Muscle of back (tissue), 11 donors: ENCODE measurements around the gene PLPP1. TPM values are rescaled to one million over a fixed set of nuclear protein-coding genes. Genes with fewer than 3 reads are reported as not detected.
A peak's percentile ranks its signal among the peaks of the same experiment; 100 is the strongest.
"Not testable (repeated sequence)": the region's sequence is repeated elsewhere in the genome, so short reads cannot be mapped to it uniquely, and the experiment has no call there.

Experiments used
- DNase-seq, 3 donors: peaks; one replicate each; pipeline versions ENCODE4 v3.0.0 to v3.0.0-alpha.2; 2013
- polyA plus RNA-seq, 10 donors: library from polyadenylated mRNA; unstranded; fragments of 120-200 nt; gene quantifications; one replicate each; pipeline ENCODE4 v1.2.1, GENCODE V29; 2013; ENCODE audit not compliant: insufficient read length in 10 of 10

PLPP1 gene
- polyA plus RNA-seq, 10 donors, result 51.4 to 73.1 (median 59.0) TPM

DNA sequence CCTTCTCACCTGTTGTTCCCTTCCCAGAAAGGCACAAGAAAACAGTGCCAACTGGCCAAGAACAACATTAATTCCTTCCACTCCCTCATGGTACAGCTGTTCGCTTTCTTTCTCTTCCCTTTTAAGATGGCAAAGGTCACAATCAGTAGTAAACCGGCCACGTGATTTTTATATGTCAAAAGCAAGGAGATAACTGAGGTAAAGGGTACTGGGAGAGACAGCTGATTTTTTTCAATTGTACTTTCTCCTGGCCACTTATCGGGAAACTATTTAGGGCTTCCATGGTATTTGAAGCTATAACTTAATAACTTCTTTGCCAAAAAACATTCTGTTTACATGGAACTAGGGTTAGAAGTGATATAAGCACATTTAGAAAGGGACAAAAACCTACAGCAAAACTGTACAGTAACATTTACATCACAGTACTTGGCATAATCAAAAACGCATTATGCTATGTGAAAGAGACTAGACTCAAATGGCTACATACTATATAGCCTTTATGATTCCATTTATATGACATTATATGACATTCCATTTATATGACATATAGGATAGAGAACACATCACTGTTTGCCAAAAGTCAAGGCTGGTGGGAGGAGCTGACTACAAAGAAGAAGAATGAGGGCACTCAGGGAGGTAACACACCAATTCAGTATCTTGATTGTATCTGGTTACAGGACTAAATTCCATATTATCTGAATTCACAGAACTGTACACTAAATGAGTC lies 24.8 kb downstream of the PLPP1 start:
- peak in 2 of 3 donors; percentile 20 to 37 for DNase-seq

DNA sequence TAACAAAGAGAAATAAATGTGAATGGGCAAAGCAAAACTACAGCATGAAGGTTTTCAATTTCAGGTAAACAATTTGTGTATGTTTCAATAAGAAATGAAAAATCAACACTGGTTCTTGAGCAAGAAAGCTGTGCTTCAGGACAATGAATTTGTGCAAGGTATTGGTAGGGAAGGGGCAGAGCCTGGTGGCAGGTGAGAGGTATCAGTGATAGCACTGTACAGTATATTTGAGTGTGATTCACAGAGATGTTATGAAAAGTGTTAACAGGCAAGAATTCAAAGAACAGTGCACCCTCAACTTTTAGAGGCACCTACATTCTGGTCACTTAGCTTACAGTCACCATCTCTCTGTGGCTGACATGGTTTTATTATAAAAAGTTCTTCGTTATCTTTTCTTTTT lies 25.7 kb downstream of the PLPP1 start:
- no peak for DNase-seq

DNA sequence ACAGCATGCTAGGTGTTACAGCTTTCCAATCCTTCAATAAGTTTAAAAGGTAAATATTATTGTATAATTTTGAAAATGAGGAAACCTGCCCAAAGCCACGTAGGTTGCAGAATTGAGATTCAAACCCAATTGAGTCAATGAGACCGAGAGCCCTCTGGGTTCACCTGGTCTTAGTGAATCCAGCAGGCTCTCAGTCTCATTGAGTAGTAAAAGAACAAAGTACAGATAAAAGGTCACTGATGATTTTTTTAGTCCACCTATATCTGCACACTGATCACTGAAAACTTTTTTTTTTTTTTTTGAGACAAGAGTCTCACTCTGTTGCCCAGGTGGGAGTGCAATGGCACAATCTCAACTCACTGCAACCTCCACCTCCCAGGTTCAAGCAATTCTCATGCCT lies 27.2 kb downstream of the PLPP1 start:
- no peak for DNase-seq

DNA sequence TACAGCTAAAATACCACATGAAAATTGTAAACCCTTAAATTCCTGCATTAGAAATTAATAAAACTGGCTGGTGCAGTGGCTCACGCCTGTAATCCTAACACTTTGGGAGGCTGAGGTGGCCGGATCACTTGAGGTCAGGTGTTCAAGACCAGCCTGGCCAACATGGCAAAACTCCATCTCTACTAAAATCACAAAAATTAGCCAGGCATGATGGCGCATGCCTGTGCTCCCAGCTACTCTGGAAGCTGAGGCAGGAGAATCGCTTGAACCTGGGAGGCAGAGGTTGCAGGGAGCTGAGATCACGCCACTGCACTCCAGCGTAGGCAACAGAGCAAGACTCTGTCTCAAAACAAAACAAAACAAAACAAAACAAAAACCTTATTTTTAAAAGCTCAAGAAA lies 29.1 kb downstream of the PLPP1 start:
- DNase-seq, result not testable (repeated sequence)

DNA sequence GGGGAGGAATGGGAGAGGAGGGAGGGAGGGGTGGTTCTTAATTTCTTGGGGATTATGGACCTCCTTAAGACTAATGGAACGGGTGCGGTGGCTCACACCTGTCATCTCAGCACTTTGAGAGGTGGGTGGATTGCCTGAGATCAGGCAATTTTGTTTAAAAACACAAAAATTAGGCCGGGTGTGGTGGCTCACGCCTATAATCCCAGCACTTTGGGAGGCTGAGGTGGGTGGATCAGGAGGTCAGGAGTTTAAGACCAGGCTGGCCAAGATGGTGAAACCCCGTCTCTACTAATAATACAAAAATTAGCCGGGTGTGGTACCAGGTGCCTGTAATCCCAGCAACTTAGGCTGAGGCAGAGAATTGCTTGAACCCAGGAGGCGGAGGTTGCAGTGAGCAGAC lies 30.8 kb downstream of the PLPP1 start:
- not testable (repeated sequence) for DNase-seq

DNA sequence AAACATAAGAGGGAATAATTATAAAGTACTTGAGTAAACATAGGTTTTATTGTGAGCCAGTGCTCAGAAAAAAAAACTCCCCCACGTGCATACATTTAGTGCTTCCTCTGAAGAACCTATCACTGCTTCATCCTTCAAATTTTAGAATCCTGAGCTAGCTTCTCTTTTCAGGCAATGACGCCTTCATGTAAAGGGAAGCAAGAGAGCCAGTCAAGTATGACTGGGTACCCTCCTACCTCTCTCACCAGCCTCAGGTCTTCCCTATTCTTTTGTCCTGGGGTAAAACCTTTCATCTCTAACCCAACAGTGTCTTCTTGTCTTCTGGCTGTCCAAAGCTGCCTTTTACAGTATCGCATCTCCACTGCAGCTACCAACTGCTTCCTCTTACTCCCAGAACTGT lies 32.0 kb downstream of the PLPP1 start:
- no peak for DNase-seq

DNA sequence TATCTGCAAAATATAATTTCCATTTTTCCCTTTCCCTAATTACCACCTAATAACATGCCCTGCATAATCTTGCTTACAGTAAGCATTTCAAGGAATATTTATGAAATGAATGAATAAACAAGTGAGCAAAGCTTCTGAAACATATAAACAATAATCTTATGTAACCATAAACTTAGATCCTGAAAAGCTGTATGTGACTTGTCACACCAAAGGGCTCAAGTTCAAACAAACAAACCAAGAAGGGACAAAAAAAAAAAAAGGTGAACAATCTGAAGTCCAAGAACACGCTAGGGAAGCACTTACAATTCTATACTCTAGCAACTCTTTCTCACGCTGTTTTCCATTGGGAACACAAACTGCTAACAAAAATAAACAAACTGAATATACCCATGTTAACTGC lies 36.3 kb downstream of the PLPP1 start:
- no peak for DNase-seq

DNA sequence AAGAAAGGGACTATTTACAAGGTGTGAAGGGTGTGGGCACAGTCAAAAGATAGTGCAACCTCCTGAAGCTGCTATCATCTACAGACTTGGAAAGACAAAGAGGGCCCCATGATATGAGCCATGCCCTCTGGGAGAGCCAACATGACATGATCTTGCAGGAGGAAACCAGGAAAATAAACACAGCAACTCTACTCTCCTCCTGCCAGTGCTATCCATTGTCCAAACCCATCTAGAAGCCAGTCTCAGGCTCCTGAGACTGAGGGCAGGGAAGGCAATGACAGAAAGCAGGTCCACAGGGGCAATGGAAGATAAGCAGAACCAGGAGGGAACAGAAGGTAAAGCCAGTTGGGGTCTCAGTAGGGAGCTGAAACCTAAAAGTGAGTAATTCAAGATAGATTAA lies 37.1 kb downstream of the PLPP1 start:
- no peak for DNase-seq

DNA sequence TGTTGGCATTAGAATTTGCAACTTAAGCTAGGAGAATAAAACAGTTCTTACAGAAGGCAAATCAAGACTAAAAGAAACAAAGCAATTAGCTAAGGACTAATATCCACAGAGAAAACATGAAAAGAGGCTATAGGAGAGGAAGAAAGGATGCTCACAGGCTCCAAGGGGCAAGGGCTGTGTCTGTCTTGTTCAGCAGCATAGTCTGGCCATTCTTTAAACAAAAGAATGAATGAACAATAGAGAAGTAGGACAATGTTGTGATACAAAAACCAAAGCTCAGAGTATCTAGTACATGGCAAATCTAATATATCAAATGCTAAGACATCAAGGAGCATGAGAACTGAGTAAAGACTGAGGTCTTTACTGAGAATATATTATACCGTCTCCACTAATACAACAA lies 39.5 kb downstream of the PLPP1 start:
- DNase-seq, result no peak

DNA sequence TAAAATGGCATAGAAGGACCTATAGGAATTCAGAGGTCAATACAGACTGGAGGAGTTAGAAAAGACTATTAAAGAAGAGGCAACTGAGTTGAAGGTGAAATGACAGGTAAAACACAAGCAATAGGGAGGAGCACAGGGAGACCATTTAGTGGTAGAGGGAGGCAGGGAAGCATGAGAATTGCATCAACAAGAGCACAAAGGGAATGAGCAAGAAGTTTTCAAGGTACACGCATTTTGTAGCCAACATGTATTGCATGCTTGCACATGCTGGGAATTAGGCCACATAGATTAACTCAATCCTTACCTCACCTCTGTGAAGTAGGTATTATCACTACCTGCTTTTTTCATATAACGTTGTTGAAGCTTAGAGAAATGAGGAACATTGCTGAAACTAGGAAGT lies 42.3 kb downstream of the PLPP1 start:
- DNase-seq, result no peak

DNA sequence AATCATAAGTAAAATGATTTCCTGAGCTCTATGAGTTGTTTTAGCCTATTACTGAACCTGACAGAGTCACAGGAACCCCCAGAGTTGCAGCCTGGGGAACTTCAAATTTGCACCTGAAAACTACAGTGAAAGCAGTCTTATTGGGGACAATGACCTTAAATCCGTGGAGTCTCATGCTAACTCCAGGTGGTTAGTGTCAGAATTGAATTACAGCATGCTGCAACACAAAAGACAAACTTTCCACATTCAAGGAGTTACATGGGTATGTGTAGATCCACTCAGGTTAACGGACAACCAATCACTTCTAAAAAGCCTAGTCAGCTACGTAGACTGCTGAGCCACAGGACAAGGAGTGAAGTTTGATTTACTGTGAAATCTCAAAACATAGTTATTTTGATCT lies 49.7 kb downstream of the PLPP1 start:
- DNase-seq, result no peak

DNA sequence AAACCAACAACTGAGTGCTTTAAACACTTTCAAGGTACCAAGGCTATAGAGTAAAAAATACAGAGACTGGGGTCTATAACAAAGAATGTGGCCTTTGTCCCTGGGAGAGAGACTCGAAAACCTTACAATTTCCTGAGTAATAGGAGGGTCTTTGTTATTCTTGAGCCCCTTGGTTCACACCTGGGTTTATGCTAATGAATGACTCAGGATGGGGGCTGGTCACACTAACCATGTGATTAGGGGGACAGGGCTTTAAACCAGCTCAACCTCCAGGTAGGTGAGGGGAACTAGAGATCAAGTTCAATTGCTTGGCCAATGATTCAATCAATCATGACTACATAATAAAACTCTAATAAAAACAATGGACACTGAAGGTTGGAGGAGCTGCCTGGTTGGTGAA lies 50.2 kb downstream of the PLPP1 start:
- no peak for DNase-seq

DNA sequence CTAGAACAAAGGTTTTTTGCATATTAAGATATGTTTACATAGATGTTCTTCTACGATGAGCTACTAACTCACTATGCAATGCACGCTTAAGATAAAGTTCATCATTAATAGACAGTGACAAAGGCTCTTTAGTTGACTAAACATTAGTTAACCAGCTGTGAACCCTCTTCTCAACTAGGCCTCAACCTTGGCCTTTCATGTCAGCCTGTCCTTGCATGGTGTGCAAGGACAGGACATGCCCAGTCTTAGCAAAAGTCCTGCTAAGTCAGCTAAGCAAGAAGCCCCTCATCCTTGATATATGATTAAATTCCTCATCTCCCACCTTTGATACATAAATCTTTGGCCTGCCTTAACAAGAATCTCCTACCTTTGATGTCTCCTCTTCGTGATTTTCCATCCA lies 50.9 kb downstream of the PLPP1 start:
- no peak for DNase-seq

DNA sequence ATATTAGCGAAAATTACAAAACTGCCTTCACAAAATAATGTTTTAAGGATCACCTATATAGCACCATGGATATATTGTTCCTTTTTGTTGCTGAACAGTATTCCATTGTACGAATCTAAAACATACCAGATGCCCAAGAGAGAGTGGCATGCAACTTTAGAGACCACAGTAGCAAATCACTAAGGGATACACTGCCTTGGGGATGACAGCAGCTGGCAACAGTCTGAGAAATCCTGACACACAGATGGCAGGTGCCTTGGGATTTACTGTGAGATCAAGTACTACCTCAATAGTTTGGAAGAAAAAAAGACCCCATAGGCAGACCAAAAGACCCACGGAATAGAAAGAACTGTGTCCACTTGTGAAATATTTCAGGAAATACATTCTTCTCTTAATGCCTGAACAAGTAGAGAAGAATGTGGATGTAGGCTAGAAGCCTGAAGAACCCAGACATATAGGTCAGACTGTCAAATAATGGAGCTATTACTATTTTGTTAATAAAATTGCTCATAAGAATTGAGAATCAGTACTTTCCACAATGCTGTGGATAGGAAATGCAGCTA lies 53.4 kb downstream of the PLPP1 start:
- peak; percentile 25 to 48 (median 26) for DNase-seq

DNA sequence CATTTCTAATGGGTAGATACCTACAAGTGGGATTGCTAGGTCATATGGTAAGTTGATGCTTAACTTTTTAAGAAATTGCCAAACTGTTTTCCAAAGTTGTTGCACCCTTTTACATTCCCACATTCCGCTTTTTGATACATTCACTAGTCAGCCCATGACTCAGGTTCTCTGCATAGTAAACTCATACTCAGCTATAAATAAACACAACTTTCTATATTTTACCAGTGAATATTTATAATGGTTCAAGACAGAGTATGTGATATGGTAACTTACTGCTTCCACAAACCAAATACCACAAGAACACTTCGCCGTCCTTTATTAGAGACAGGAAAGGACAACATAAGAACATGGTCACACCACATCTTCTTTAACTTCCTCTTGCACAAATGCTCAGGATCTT lies 54.0 kb downstream of the PLPP1 start:
- peak in 1 of 3 donors; percentile 16 for DNase-seq

DNA sequence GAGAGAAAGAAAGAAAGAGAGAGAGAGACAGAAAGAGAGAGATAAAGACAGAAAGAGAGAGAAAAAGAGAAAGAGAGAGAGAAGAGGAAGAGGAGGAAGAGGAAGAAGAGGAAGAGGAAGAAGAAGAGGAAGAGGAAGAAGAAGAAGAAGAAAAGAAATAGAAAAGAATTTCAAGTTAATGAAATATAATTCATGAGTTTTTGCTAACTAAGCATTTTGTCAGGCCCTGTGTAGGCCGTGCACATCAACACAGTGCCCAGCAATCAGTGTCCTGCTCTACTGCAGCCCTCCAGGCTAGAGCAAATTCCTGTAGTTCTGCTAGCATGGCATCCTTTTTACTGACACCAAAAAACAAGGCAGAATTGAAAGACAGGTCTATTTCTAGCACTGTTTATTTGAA lies 62.1 kb downstream of the PLPP1 start:
- DNase-seq, result no peak

DNA sequence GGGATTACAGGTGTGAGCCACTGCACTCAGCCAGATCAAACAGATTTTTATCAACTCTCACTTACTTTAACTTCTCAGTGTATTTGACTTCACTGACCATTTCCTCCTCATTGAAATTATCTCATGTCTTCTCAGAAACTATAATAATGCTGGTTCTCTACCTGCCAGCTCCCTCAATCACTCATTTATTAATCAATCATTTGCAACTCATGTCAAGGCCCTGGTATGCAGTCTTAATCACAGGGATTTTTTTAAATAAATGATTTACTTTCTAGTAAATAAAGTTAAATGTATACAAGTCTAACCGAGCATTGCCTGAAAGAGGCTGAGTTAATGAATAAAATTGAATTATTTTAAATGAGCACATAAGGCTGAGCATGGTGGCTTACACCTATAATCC lies 63.3 kb downstream of the PLPP1 start:
- DNase-seq, result no peak

DNA sequence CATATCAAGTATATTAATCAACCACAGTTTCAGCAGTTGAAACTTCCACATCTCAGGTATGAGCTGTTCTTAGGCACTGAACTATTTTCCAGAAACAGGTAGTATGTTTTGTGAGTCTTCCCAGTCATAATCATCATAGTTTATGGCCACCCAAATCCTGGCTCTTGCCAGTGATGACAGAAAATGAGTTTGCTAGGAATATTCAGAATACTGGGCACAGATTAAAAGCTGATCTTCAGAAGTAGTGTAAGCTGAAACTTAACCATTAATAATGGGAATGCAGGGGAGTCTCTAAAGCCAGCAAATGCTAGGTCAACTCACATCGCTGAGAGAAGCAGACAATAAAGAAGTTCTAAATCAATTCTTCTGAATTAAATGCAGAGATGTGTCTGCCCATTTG lies 64.5 kb downstream of the PLPP1 start:
- no peak for DNase-seq

DNA sequence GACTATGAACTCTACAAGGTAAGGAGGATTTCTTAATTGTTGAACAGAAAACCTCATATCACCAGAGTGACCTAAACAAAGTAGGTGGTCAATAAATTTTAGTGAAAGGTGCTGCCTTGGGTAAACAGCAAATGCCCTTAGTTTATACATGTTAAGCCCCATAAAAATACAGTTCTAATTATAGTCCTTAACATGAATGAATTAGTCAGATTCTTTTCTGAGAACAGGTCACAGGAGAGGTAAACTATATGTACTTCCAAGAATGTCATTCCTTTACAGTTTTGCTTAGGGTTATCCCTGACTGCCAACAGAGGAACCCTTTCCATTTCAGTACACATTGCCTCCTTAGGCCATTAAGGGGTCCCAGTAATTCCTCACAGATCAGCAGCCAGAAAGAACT lies 64.9 kb downstream of the PLPP1 start:
- no peak for DNase-seq

DNA sequence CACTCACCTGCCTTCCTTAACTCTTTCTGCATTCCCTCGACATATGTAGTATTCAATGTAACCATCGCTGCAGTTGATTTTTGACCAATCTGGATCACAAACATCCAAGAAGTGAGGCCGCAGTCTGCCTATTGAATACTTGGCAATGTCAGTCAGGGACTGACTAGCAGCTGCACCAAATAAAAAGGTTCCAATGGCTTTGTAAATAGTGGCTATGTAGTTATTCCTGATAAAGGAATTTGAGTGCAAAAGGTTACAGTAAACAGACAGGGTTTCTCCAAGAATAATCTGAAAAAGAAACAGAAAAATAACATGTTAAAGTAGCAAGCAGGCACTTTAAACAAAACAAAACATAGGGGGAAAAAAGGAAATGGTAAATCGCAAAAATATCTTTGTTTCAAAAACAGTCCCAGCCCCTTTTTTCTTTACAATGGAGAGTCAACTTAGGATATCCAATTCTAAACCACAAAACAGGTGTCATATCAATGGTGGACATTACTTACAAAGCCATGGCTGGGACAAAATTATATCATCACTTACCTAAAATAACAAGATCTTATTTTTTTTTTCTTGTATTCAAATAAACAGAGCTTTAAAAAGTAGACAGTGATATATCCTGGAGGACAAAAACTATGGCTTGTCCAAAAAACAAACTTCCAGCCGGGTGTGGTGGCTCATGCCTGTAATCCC lies 66.8 kb downstream of the PLPP1 start:
- no peak for DNase-seq

DNA sequence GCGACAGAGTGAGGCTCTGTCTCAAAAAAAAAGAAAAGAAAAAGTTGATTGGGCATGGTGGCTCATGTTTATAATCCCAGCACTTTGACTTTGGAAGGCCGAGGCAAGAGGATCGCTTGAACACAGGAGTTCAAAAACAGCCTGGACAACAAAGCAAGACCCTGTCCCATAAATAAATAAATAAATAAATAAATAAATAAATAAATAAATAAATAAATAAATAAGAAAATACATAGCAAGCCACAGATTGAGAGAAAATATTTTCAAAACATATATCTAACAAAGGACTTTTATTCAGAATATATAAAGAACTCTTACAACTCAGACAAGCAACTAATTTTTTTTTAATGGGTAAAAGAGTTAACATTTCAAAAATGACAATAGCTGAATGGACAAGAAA lies 71.2 kb downstream of the PLPP1 start:
- DNase-seq, result no peak

DNA sequence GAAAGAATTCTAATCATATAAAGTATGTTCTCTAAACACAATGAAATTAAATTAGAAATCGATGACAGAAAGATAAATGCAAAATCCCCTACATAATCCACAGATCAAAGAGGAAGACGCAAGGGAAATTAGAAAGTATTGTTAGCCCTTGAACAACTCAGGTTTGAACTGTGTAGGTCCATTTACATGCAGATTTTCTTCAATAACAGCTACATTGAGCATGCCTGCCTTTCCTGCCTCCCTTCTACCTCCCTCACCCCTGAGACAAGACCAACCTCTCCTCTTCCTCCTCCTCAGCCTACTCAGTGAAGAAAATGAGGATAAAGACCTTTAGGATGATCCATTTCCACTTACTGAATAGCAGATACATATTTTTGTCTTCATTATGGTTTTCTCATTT lies 75.2 kb downstream of the PLPP1 start:
- DNase-seq, result no peak

DNA sequence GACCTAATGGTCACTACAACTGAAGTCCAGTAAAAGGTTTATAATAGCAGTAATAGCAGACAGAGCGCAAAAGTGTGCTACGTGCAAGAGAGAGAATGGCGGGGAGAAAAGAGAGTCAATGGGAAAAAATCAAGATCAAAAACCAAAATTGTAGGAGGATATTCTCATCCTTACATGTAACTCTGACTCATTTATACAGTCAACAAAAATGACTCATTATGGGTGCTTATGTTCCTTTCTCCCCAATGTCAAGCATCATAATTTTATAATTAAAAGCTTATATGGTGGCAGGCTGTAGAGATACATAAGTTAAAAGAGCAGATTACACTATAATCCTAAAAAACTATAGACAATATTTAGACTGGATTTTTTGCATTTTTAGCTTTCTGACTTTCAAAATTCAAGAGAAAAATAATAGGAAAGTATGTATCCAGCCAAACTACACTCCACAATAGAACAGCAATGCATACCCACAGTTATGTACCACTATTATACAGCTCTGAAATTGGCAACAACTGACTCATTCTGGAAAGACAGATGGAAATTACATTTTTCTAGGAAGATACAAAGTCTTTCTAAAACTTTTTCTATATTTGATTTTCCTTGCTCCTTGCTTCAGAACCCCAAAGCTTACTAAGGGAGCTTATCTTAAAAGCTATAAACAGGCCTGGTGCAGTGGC lies 78.4 kb downstream of the PLPP1 start:
- DNase-seq, result peak in 1 of 3 donors; percentile 20
